Measurements from ENCODE around the gene ADAMTSL2. TPM values are rescaled to one million over a fixed set of nuclear protein-coding genes. Genes with fewer than 3 reads are reported as not detected.
A peak's percentile ranks its signal among the peaks of the same experiment; 100 is the strongest.

ADAMTSL2 gene
- polyA plus RNA-seq, 1 of the 3 experiments (the other 2 are of a cell fraction): 0.21 TPM

GRCh38 chr9:133556354-133556753 is 21.9 kb downstream of the ADAMTSL2 start:
- Histone ChIP-seq H3K9me2 (no peaks in the 10 kb centered on the region), H3K27ac (ENCODE audit: low read depth in 2 of 2, low read length in 1 of 2) (peak overlapping the region in 1 of 2 experiments; percentile 96; a peak in 2 of 4 replicates), H3K36me3 (replicated peaks in 1 of 2; ENCODE audit: control insufficient read depth in 1 of 2, insufficient read depth in 2 of 2, low read length in 1 of 2) (no peaks in the 10 kb centered on the region), H3K4me1 (ENCODE audit: control insufficient read depth in 1 of 2, insufficient read depth in 2 of 2, low read depth in 1 of 2, low read length in 1 of 2) (peaks cover 16 to 54% of the 10 kb centered on the region in 2 experiments), H3K27me3 (ENCODE audit: insufficient read depth) (no peaks in the 10 kb centered on the region), H3F3A (replicated peaks; ENCODE audit: insufficient read depth) (peaks cover 9% of the 10 kb centered on the region), H3K4me2 (no peak overlapping the region), H3K79me2 (ENCODE audit: insufficient read depth) (no peaks in the 10 kb centered on the region), H2AFZ (ENCODE audit: low read depth) (no peak overlapping the region), H4K20me1 (ENCODE audit: insufficient read depth) (no peaks in the 10 kb centered on the region), H3K4me3 (ENCODE audit: low read depth in 2 of 2, low read length in 1 of 2) (no peak overlapping the region), H3K9me3 (no peaks in the 10 kb centered on the region), H3K9ac (no peak overlapping the region)
- no peak for TF ChIP-seq REST (IDR thresholded peaks at IDR 0.05; ENCODE audit: low read depth, low read length)
- no peak for TF ChIP-seq JUND (IDR thresholded peaks at IDR 0.05)
- TF ChIP-seq GATA2 (CRISPR knock-in tag; IDR thresholded peaks at IDR 0.05): no peak
- no peak for TF ChIP-seq POLR2AphosphoS5 (IDR thresholded peaks at IDR 0.05; ENCODE audit: low read depth, low read length)
- TF ChIP-seq YY1 (IDR thresholded peaks at IDR 0.05; ENCODE audit: low read depth): no peak
- TF ChIP-seq USF1 (IDR thresholded peaks at IDR 0.05; ENCODE audit: borderline replicate concordance, low read depth): no peak
- no peak for TF ChIP-seq GABPA (IDR thresholded peaks at IDR 0.05; ENCODE audit: low read depth)
- no peak for TF ChIP-seq USF2 (IDR thresholded peaks at IDR 0.05; ENCODE audit: borderline replicate concordance, low read depth, low read length)
- TF ChIP-seq CHD2 (IDR thresholded peaks at IDR 0.05; ENCODE audit: low read length, partially characterized antibody): no peak
- no peak for TF ChIP-seq FOXM1 (IDR thresholded peaks at IDR 0.05; ENCODE audit: low read depth)
- TF ChIP-seq MAX (IDR thresholded peaks at IDR 0.05; ENCODE audit: low read depth): no peak
- TF ChIP-seq FOXJ3 (CRISPR knock-in tag; IDR thresholded peaks at IDR 0.05): no peak
- TF ChIP-seq EZH2phosphoT487 (IDR thresholded peaks at IDR 0.05; ENCODE audit: borderline replicate concordance, low read depth): no peak
- ChIA-PET POLR2A (interaction anchor here (0.8 to 1.7 kb wide), 3 partner anchors 22 to 80 kb away, joined by 4 to 5 read pairs (median 5); partner anchors contain the start of genes ADAMTSL2 and DBH), CTCF (interaction anchor here (1.2 to 1.3 kb wide), 2 partner anchors 13 to 23 kb away, joined by 3 to 8 read pairs; no protein-coding TSS in a partner anchor)
- no peak for DNase-seq
- WGBS (ENCODE audit: low lambda C conversion rate): 90% methylated on average over 4 of the region's 5 CpGs

Measured in SK-N-SH (cell line).